Measurements from ENCODE around the gene PDE6C.

DNA sequence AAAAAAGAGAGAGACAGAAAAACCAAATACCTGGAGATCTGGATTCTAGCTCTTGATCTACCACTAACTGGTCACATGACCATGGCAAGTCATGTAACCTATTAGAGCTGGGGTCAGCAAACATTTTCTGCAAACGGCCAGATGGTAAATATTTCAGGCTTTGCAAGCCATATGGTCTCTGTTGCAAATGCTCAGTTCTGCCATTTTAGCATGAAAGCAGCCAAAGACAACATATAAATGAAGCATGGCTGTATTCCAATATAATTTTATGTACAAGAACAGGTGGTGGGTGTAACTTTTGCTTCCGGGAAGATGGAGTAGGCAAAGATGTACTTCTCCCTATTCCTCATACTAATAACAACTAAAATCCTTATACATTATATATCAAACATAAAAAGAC is 83.4 kb downstream of the PDE6C start:
- no peak for TF ChIP-seq NFIC (IDR thresholded peaks at IDR 0.05)
- TF ChIP-seq TCF12 (IDR thresholded peaks at IDR 0.05; ENCODE audit: low read depth), result no peak
- TF ChIP-seq, protein P1, sequence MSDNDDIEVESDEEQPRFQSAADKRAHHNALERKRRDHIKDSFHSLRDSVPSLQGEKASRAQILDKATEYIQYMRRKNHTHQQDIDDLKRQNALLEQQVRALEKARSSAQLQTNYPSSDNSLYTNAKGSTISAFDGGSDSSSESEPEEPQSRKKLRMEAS (IDR thresholded peaks at IDR 0.05), result no peak
- TF ChIP-seq, protein P2, sequence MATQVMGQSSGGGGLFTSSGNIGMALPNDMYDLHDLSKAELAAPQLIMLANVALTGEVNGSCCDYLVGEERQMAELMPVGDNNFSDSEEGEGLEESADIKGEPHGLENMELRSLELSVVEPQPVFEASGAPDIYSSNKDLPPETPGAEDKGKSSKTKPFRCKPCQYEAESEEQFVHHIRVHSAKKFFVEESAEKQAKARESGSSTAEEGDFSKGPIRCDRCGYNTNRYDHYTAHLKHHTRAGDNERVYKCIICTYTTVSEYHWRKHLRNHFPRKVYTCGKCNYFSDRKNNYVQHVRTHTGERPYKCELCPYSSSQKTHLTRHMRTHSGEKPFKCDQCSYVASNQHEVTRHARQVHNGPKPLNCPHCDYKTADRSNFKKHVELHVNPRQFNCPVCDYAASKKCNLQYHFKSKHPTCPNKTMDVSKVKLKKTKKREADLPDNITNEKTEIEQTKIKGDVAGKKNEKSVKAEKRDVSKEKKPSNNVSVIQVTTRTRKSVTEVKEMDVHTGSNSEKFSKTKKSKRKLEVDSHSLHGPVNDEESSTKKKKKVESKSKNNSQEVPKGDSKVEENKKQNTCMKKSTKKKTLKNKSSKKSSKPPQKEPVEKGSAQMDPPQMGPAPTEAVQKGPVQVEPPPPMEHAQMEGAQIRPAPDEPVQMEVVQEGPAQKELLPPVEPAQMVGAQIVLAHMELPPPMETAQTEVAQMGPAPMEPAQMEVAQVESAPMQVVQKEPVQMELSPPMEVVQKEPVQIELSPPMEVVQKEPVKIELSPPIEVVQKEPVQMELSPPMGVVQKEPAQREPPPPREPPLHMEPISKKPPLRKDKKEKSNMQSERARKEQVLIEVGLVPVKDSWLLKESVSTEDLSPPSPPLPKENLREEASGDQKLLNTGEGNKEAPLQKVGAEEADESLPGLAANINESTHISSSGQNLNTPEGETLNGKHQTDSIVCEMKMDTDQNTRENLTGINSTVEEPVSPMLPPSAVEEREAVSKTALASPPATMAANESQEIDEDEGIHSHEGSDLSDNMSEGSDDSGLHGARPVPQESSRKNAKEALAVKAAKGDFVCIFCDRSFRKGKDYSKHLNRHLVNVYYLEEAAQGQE (IDR thresholded peaks at IDR 0.05; ENCODE audit: low read depth), result no peak
- no peak for TF ChIP-seq EP300 (IDR thresholded peaks at IDR 0.05; ENCODE audit: borderline replicate concordance)
- no peak for TF ChIP-seq YY1 (IDR thresholded peaks at IDR 0.05; ENCODE audit: low read depth)
- TF ChIP-seq EGR1 (IDR thresholded peaks at IDR 0.05), result no peak
- no peak for TF ChIP-seq TEAD4 (IDR thresholded peaks at IDR 0.05)
- no peak for TF ChIP-seq TAF1 (IDR thresholded peaks at IDR 0.05; ENCODE audit: low read depth)

Measured in Ishikawa (cell line).